Right forelimb (tissue), 1 donor: ENCODE data around the gene AKNA.

Experiments used
- DNase-seq: peaks from one replicate; pipeline ENCODE4 v3.0.0-alpha.2; 2018

Gene AKNA

DNA sequence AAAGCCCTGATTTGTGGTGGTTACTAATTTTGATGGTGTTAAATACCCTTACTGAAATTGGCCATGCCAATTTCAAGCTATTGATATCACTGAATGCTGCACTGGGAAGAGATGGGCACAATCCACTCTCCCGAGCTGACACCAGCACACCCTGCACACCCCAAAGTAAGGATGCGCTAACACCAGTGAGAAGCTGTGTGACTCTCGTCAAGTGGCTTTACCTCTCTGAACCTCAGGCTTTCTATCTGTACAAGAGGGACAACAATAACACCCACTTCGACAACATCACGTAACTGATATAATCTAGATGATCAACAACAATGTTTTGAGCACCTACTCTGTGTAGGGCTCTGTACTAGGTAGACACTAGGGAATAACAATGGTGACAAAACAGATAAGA, 8.0 kb upstream of the AKNA start:
- DNase-seq, result no peak

- DNase-seq, result no peak
Observed at GRCh38 chr9:114395334-114395617, 7.5 kb upstream of the AKNA start.

- no peak for DNase-seq
Observed at GRCh38 chr9:114394523-114395333, 6.9 kb upstream of the AKNA start.

GRCh38 chr9:114392749-114393112, 4.9 kb upstream of the AKNA start:
- DNase-seq, result no peak

- DNase-seq, result no peak
Observed at GRCh38 chr9:114390952-114391351, 3.2 kb upstream of the AKNA start.

DNA sequence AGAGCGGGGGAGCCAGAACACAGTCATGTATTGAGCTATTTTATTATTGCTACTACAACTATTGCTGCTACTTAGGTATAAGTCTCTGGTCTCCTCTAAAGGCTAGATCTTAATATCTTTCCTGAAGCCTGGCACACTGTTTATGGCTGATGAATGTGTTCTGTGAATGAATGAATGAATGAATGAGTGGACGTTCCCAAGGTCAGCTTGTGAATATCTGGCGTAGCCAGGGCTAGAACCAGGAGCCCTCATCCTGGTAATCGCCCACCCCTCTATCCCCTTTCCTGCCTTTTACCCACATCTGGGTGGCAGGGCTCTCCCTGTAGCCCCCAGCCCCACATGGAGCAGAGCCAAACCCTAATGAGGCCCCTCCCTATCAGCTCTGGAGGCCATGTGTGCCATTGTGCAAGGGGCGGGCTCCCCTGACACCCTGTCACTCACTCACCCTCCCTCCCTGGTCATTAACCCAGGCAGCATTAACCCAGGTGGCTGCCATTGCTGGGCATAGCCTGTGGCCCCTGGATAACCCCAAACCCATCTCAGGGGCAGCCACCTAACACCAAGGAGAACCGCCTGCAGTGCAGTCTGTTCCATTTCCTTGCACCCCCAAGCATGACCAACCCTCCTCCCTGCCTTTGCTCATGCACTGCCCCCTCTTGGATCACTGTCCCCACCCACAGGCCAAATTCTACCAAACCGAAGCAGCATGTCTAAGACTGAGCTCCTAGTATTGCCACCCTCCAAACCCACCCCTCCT, 2.0 kb upstream of the AKNA start:
- DNase-seq, result no peak

DNA sequence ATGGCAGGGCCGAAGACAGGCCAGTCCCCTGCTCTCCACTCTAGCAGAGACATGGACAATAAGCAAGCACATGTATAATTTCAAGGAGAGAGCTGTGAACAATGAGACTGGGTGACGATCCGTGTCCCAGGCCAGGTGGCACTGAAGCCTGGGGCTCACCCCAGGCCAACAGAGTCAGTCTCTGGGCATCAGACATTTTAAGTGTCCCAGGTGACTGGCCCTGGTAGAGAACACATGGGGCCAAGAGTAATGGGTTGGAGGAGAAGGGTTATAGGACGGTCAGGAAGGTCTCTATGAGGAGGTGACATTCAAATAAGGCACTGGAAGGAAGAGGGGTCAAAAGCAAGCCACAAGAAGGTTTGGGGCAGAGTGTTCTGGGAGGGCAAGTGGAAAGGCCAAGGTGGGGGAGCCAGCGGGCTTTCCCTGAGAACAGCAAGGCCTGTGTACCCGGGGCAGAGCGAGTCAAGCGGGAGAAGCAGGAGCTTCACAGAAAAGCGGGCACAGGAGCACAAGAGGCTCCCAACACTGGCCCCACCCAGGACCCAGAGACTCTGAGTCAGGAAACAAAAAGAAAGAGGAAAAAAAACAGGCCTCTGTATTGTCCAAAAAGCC, 1.1 kb upstream of the AKNA start:
- DNase-seq, result no peak

DNA sequence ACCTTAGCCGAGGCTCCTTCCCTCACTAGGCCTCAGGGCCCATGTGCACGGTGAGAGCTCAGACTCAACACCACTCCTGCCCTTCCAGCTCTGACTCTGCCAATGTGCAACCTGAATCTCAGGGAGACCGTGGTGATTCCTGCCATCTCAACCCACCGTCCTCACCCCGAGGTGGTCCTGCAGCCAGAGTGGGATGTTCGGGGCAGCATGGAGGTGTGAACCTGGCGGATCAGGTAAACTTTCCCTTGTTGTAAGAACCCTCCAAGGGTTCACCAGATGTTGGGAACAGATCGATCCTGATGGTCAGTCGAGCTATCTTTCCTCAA, 538 bp upstream of the AKNA start:
- DNase-seq, result no peak

DNA sequence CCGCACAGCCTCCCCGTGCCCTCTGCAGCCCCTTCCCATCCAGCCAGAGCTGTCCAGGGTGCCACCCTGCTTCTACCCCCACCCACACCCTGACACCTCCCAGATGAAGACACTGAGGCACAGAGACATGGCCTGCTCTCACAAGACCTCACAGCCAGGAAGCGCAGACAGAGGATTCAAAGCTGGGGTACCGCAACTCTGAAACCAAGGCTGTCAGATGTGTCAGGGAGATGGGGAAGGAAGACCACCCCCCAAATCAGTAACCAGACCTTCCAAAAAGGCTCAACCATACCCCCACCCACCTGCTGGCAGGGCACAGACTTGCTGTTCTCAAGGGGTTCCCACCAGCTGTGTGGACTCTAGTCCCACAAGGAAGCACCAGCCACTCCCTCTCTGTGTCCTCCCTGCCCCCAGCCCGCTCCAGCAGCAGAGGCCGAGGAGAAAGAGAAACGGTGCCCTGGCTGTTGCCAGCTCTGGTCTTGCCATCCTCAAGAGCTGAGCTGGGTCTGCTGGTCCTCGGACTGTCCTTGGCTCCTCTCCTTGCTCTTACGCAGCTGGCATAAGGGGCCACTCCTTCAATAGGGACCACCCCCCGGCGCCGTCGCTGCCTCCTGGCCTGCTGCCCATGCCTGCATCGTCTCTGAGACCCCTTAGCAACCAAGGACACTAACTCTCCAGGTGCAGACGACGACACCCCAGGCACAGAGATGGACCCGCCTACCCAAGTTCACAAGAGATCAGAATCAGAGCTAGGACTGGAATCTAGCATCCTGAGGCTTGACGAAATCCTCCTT, 699 bp downstream of the AKNA start:
- DNase-seq, result no peak

DNA sequence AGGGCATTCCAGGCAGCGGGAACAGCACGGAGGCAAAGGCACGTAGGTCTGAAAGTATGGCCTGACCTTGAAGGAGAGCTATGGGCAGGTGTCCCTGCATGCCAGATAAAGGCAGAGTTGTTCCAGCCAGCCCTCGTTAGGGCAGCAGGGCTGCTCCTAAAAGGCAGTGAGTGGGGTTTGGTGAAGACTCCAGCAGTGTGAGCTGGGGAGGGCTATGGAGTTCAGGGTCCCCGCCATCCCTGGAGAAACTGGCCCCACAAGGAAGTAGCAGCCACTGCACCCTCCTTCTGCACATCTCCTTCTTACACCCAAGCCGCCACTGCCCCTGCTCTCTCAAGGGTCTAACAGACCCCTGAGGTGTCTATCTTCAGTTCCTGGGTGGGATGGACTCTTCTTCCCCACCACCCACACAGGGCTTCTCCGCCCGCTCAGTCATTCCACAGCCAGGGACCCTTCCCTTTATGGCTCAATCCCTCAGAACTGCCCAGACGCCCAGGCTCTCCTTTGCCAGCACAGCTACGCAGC, 1.4 kb downstream of the AKNA start:
- no peak for DNase-seq

DNA sequence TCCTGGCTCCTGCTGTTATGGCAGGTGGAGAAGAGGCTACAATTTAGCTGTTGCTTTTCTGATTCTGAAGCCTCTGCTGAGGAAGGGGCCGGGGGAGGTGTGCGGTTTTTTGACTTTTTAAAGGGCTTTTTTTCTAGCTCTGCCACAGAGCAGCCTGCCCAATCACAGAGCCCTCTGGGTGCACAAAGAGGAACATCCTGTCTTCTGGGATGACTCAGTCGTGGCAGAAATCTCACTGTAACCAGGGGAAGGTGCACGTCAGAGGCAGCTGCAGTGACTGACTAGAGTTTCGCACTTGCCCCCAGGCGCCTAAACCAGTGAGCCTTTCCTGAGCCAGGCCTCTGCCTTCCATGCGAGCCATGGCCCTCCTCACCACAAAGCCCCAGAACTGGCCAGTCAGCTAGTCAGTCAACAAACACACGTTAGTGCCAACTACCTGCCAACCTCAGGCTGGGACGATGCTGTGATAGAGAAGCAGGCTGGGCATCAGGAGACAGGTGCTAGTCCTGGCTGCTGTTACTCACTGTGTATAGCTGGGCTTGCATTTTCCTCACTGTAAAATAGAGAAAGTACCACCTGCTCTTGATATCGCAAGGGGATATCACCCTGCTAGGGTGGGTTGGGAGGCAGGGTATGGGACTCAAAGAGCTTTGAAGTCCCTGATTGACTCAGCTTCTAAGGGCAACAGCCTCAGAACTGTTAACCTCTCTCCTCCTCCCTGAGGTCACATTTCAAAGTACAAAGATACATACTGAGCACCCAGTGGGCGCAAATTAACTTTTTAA, 2.2 kb downstream of the AKNA start:
- DNase-seq, result no peak

GRCh38 chr9:114384836-114385396, 2.9 kb downstream of the AKNA start:
- DNase-seq, result no peak

- no peak for DNase-seq
Observed at GRCh38 chr9:114384341-114384740, 3.4 kb downstream of the AKNA start.

- no peak for DNase-seq
Observed at GRCh38 chr9:114383521-114384231, 4.1 kb downstream of the AKNA start.

DNA sequence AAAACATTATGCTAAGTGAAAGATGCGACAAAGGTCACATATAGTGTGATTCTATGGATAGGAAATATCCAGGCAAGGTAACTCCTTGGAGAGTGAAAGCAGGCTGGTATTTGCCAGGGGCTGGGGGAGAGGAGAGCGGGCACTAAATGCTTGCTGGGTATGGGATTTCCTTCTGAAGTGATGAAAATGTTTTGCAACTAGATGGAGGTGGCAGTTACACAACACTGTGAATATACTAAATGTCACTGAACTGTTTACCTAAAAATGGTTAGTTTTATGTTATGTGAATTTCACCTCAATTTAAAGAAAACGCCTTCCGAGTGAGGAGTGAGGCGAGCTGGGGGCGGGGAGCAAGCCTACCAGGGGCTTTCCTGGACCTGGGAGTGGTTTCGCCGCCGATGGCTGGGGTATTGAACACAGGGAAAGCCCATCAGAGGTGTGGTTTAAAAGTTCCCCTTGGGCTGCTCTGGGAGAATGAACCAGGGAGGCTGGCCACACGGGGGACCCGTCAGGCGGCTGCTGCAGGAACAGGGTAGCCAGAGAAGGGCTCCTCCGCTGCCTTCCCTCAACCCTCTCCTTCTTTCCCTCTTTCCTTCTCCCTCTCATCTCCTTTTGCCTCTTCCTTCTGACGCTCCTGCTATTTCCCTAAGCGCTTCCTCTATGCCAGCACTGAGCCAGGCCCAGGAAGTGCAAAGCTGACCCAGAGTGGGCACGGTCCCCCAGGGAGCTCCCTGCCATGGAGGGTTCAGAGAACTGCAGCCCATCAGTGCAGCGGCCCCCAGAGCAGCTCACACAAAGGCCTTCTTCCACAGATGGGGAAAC, 4.9 kb downstream of the AKNA start:
- no peak for DNase-seq

DNA sequence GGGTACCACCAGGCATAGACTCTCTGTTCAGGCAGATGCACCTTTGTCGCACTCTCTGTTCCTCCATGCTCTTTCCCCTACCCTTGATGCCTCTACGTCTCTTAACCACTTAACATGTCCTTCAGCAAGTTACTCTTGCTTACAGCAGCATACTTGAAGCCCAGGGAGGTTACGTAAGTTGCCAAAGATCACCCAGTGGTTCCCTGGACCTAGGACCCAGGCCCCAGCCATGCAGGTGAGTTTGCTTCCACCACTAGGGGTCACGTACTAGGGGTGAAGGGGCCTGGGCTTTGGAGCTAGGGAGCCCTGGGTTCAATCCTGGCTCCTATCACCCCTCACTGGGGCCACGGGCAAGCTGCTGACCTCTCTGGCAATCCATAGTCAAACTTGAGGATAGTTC, 8.9 kb downstream of the AKNA start:
- no peak for DNase-seq

DNA sequence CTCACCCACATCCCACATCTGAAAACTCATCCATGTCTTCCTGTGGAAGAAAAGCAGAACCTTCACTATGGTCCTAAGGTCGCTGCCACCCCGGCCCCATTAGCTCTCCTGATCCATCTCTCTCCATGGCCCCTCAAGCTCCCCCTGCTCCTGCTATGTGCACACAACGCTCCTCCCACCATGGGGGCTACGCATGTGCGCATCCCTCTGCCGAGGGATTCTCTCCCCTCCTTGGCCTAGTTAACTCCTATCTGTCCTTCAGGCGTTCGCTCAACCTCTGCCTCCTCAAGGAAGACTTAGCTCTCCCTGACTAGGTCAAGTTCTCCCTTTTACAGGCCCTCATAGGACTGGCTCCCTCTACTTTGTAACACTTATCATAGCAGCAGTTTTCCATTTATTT, 9.8 kb downstream of the AKNA start:
- DNase-seq, result no peak

DNA sequence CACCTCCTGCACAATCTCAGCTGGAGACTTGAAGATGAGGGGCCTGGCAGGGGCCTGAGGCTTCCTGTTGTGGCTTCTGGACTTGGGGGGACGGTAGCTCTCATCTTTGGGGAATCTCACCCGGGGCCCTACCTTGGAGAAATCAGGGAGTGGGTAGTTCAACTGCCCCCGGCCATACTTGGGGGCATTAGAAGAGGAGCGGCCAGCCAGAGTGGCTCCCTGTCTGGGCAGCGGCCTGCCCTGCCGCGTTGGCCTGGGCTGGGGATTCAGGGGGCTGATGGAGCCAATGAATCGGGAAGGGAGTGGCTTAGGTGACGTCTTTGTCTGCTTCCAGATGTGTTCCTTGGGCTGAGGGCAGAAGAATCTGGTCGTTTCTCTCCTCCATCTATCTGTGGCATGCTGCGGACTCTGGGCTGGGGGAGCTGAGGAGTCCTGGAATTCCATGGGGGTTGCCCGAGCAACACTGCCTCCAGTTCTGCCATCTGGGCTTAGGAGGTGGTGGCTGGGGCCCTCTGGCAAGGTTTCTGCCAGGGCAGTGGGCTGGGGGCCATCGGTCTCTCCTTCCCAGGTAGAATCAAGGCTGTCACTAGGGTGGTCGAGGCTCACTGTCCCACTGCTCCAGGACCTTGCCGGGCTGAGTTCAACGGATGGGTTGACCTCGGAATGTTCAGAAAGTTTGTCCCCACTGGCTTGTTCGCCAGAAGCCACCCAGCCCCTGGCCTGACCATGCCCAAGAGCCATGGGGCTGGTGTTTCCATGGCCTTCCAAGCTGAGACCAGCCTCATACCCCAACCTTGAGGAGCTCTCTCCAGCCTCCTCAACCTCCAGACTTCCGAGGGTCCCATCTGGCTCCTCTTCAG, 11.0 kb downstream of the AKNA start:
- DNase-seq, result no peak

GRCh38 chr9:114375386-114376175, 12.2 kb downstream of the AKNA start:
- DNase-seq, result no peak
